Hematopoietic multipotent progenitor cell treated with erythropoietin and hydrocortisone succinate and interleukin-3 and kit ligand, for 6 days (in vitro differentiated cells): ENCODE data around the gene CCT8L2.
"Not testable (repeated sequence)": the region's sequence is repeated elsewhere in the genome, so short reads cannot be mapped to it uniquely, and the experiment has no call there.

ENCODE experiments used
- DNase-seq: peaks from one replicate; pipeline ENCODE4 v3.0.0-alpha.2; 2015

CCT8L2 gene, protein sequence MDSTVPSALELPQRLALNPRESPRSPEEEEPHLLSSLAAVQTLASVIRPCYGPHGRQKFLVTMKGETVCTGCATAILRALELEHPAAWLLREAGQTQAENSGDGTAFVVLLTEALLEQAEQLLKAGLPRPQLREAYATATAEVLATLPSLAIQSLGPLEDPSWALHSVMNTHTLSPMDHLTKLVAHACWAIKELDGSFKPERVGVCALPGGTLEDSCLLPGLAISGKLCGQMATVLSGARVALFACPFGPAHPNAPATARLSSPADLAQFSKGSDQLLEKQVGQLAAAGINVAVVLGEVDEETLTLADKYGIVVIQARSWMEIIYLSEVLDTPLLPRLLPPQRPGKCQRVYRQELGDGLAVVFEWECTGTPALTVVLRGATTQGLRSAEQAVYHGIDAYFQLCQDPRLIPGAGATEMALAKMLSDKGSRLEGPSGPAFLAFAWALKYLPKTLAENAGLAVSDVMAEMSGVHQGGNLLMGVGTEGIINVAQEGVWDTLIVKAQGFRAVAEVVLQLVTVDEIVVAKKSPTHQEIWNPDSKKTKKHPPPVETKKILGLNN

DNA sequence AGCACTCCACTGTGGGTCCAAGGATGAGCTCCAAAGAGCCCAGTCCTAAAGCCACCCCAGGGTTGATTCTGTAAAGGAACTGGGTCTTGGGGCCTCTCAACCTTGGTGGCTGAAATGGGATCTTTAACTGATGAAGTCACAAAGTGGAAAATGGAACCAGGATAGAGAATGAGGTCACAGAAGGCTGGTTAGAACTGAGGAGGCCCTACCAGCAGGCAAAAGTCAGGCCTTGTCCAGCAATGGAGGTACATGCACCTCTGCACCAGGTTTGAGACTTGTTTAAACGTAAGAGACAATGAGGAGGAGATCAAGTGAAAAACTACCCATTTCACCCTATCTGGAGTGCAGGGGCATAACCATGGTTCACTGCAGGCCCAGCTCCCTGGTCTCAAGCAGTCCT lies at the start of gene CCT8L2:
CCT8L2 (minus strand) TSS at position 101 of the 400 bp plus-strand sequence. CDS start 260 bp downstream, outside the sequence.
- DNase-seq, result not testable (repeated sequence)

DNA sequence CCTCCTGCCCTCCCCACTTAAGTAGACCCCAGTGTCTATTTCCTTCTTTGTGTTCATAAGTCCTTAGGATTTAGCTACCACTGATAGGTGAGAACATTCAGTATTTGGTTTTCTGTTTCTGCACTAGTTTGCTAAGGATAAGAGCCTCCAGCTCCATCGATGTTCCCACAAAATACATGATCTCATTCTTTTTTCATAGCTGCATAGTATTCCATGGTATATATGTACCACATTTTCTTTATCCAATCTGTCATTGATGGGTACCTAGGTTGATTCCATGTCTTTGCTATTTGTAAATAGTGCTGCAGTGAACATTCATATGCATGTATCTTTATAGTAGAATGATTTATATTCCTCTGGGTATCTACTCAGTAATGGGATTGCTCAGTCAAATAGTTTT lies 42.8 kb upstream of the CCT8L2 start:
- DNase-seq, result not testable (repeated sequence)

DNA sequence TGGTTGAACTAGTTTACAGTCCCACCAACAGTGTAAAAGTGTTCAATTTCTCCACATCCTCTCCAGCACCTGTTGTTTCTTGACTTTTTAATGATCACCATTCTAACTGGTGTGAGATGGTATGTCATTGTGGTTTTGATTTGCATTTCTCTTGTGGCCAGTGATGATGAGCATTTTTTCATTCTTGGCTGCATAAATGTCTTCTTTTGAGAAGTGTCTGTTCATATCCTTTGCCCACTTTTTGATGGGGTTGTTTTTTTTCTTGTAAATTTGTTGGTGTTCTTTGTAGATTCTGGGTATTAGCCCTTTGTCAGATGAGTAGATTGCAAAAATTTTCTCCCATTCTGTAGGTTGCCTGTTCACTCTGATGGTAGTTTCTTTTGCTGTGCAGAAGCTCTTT lies 41.5 kb upstream of the CCT8L2 start:
- DNase-seq, result not testable (repeated sequence)

DNA sequence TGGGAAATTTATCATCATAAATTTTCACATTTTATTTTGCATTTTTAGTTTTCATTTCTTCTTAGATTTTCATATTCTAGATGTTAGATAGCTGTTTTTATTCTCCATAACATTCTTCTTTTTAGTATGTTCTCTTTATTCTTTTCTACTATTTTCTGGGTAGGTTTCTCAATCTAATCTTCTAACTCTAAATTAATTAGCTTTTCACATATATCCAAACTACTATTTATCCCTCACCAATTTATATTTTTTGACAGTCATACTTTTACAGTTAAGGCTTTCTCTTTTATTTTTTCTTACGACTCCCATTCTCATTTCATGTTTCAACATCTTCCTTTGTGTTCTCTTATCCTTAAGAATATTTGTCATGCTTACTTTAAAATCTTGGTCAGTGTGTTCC lies 35.9 kb upstream of the CCT8L2 start:
- DNase-seq, result not testable (repeated sequence)

DNA sequence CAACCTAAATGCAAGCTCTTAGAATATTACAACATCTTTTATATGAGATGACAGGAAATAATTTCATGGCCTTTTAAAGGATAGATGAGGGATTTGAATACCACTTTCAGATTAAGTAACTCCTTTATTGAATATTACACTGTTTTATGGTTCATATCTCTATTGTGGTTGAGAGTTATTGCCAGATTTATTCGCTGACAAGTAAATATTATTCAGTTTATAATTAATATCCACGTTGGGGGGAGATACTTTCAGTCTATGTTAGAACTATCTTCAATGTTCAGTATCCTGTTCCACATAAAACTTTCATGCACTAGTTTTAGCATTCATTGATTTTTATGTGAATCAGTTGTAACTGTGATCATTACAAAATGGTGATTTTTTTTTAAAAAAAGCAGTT lies 32.4 kb upstream of the CCT8L2 start:
- DNase-seq, result not testable (repeated sequence)

DNA sequence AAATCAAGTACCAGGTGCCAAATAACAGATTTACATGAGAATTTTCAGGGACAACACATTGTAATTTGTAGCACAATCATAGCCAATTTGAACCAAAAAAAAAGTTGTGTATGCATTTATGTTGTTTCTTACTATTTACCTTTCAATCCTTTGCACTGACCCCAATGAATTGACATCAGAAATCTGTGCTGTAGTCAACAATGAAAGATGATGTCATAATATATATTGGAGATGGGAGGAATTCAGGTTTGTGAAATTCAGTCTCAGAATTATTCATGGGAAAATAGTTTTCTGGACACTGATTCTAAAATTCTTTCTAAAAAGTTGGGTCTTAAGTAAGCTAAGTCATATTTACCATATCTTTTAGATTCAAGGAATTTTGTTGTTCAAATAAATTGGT lies 31.0 kb upstream of the CCT8L2 start:
- not testable (repeated sequence) for DNase-seq

DNA sequence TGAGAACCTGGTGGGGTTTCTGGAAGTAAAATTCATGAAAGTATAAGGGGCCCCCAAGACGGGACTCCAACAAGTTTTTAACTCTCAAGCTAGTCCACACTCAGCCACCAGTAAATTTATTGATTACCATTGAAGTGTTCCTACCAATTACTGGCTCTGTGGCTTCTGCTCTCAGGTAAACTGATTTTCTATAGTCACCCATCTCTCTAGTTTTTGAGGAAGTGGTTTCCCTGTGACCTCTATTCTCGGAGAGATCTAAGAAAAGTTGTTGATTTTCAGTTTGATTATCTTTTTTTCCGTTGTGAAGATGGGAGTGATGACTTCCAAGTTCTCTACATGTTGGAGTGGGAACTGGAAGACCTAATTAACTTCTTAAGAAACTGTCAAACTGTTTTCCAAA lies 24.9 kb upstream of the CCT8L2 start:
- DNase-seq, result not testable (repeated sequence)

DNA sequence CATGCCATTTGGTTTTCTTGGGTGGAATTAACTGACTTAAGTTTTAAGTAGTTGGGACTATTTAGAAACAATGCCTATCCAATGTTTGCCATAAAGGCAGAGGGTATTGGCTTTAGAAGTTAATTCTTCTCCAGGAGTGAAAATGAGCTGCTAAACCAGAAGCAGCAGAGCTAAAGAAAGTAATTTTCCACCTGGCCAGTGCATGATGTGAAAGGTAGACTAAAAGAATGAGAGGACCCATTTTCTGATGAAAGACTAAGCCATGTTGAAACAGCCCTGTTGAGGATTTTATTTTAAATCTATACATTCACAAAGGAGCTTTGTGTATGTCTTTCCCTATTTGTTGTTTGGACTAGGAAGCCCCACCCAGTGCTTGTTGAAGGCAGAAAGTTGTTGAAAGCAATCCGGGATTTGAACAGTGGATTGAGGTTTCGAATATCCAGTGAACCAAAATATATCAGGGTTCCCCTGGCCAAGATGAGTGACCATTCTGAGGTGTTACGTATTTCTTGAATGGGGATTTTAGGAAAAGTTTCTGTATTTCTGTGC lies 23.9 kb upstream of the CCT8L2 start:
- not testable (repeated sequence) for DNase-seq

DNA sequence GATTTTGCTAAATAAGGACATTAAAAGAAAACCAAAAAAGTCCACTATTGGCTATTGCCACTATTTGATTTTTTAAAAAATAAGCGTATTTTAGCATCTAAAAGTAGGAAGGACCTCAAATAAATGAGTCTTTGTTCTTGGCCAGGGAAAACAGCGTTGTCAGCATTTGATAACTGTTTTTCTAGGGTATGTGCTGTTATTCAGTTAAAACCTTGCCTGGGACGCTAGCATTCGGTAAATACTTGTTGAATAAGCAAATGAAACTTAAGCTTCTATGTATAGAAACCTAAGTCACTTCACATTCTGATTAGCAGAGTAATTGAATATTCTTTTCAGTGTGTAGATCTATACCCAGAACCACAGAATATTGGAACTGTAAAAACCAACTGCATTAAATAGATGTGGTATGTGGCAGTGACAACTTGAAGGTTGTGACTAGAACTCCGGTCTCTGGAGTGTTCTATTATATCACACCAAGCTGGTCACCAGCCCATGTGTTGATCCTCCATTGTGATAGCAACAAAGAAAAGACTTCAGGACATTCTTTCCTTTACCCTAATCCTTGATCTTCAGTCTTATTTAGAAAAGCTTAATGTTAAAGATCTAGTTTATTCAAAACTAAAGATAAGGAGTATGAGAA lies 23.1 kb upstream of the CCT8L2 start:
- not testable (repeated sequence) for DNase-seq

DNA sequence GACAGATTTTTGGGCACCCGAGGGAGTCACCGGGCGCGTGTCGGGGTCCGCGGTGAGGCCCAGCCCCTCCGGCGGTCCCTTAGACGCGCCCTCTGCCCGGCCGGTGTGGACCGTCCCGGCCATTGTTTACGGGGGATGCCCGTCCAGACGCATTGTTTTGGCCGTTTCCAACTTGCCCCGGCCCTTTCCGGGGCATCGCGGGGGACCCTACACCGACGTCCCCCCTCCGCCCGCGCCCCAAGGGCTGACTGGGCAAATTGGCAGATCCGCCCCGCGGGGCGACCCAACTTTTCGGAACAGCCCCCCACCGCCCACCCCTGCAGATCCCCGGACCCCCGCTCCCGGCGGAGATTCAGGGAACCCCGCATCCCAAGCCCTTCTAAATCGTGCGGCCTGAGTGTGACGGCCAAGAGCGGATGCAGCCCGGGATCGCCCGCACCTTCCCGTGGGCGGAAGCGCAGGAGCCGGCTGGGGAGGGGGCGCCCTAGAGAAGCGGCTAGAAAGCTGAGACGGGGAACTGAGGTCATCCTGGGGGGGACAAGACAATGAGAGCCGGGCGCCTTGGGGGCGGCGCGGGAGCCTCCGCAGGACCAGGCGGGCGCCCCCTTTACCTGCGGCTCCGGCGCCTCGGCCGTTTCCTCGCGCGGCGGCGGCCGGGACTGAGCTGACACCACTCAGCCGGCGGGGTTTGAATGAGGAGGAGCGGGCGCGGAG lies 17.1 kb upstream of the CCT8L2 start:
- no peak for DNase-seq

DNA sequence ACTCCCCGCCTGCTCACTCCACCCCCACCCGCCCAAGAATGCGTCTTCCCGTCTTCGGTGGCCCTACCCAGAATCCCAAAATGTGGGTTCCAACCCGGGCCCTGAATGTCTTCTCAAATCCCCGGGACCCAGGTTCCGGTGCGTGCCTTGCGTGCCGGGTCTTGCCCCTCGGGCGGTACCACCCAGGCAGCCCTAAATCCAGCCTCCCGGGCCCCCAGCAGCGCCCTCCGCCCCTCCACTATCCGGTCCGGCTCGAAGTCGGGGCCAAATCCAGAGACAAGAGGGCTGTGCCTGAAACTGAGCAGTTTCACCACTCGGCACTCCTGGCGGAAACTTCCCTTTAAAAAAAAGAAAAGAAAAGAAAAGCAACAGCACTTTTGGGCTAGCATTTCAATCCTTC lies 16.3 kb upstream of the CCT8L2 start:
- no peak for DNase-seq

DNA sequence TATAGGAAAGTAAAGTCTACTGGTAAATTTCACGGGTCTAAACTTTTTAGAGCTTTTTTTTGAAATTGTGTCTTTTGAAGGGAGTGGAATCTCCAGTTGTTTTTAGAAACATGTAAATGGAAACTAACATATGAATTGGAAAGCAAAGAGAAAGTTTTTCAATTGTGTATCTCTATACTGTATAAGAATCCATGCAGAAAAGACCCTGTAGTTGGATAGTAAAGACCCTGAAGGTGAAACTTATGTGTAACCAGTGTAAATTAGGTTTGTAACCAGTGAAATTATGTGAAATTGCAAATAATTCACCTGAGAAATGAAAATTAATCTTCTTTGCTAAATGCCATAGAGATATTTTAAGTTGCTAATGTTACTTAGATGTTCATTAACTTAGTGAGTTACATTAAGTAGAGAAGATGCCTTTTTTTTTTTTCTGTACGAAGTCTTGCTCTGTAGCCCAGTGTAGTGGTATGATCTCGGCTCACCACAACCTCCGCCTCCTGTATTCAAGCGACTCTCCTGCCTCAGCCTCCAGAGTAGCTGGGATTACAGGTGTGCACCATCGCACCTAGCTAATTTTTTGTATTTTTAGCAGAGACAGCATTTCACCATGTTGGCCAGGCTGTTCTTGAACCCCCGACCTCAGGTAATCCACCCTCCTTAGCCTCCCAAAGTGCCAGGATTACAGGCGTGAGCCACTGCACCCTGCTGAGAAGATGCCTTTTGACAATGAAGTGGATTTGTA lies 11.8 kb upstream of the CCT8L2 start:
- not testable (repeated sequence) for DNase-seq

DNA sequence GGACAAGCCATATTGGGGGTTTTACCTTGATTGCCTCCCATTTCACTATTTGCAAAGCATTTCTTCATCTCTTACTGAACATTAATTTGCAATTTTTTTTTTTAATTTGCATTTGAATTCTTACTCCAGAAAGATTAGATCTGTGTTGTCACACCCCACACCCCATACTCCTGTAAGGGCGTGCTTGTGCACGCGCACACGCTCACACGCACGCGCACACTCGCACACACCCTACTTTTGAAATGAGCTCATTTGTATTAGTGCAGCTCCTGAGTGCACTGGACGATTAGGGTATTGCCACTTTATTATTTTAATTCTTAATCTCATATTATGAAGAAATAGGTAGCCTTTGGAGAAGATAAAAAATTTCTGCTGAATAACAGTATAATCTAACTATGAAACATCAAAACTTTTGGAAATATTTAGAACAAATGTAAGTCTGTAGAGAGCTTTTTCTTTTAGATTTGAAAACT lies 11.2 kb upstream of the CCT8L2 start:
- DNase-seq, result not testable (repeated sequence)

DNA sequence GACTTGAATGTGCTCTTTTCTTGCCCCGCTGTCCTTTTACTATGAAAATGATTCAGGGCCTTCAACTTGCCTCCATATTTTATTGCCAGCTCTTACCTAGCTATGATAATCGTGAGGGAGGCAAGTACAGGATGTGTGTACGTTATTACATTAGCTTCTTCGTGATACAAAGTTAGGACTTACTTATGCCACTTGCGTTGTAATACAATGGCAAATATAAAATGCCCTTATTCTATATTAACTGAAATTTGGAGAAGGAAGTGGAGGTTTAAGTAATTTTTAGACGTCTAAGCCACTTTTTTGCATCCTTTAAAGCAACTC lies 10.8 kb upstream of the CCT8L2 start:
- no peak for DNase-seq

DNA sequence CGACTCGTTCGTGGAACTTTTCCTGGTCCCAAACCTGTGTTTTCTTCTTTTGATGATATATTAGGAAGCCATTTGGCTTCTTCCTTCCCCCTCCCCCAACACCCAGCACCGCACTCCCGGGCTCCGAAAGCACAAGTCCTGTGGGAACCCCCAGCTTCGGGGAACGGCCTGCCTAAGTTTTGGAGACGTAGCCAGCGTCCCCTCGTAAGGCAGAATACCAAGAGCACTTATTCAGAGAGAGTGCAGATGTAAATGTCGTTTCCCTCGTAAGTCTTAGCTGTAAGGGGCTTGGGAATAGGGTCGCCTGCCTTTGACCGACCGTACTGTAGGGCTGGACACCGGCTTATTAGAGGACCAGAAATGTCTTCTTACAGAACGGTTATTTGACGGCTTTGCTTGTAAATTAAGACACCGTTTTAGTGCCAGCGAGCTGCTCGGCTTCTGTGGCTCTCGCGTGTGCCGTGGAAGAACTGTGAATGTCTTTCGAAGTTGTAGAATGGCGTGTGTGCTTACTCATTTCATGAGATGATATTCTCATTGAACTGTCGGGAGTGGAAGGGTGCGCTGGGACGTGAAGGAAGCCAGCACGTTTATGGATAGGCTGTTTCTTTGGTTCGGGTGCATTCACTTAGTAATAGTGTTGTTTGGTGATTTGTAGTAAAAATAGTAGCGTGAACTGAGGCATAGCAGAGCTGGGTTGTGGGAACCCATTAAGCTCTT lies 10.3 kb upstream of the CCT8L2 start:
- not testable (repeated sequence) for DNase-seq

DNA sequence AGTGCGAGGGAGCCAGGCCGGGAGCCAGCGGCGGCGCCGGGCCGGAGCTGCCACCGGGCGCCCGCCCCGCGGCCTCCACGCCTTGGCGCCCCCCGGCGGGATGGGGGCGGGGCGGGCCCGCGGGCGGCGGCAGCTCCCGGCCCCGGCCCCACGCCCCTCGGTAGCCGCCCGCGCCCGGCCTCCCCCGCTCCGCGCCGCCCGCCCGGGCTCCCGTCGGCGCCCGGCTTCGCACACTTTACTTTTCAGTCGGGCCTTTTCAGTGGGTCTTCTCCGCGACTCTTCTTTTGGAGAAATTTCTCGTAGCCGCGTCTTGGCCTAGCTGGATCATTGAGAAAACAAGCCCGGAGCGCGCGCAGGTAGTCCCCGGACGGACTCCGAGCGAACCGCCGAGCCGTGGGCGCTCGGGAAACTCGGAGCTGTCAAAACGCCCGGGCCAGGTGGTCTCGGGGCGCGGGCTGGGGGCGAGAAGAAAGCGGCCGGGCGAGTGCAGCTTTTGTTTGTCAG lies 9.7 kb upstream of the CCT8L2 start:
- DNase-seq, result not testable (repeated sequence)

DNA sequence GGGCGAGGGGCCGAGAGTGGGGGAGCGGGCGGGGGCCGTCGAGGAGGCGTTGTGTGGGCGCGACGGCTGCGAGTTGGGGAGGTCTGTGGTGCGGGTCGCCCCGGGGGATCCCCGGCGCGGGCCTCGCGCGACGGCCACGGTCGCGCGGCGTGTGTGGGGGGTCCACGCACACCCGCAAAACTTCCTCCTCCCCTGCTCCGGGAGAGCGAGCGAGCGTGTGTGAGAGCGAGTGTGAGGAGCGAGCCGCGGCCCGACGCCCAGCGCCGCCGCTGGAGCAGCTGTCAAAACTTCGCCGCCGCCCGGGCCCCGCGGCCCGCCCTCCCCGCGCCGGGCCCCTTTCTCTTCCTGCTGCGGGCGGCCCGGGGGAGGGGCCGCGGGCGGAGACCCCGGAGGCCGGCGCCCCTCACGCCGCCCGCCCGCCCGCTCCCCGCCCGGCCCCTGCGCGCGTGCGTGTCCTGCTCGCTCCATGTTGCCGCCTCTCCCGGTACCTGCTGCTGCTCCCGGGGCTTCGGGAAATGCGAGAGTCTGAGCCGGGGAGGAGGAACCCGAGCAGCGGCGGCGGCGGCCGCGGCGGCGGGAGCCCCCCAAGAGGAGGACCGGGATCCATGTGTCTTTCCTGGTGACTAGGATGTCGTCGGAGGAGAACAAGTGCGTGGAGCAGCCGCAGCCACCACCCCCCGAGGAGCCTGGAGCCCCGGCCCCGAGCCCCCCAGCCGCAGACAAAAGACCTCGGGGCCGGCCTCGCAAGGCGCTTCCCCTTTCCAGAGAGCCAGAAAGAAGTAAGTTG lies 9.0 kb upstream of the CCT8L2 start:
- DNase-seq, result peak; percentile 17

DNA sequence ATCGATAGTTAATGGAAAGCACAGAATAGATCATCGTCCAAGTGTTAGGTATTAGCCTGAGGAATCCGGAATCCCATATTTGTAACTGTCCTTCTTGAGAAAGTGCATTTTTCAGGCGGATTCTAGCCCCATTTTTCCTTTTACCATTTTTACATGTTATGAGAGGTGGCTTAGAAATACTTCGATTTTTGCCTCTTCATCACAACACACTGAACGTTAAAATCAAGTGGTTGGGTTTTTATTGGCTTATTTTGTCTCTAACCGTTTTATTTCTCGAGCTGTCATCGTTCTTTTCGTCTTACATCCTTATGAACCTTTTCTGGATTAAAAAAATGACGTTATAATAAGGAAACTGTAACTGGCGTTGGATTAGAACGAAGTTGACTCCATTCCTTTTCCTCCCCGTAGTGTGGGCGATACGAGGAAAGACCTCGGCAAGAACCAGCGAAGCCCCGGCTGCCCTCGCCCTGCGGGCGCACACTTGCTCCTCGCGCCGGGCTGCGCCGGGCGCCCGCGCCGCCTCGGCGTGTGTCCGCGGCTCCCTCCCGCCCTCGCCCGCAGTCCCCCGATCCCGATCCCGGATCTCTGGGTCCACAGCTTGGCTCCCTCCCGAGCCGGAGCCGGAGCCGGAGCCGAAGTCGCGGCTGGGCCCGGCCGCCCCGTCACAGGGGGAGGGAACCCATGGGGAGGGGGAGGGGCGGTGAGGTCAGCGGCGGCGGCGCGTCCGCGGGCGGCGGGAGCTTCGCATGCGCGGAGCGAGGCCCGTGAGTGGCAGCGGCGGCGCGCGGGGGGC lies 8.2 kb upstream of the CCT8L2 start:
- DNase-seq, result peak; percentile 58

DNA sequence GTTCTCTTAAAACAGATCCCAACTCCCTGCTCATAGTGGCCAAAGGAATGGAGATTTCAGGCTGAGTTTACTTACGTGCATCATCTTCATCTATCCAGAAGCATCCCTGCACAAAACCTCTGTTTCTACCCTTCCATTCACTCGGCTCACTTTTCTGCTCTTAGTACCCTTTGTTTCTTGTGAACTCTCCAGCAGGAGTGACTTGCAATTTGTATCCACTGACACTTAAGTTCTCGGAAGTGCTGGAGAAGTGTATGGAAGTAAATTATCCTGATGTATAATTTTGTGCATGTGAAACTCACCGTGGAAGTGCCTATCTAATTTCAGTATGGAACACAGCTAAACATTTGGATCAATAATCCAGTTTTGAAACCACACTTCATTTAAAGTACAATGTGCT lies 7.0 kb upstream of the CCT8L2 start:
- DNase-seq, result not testable (repeated sequence)

DNA sequence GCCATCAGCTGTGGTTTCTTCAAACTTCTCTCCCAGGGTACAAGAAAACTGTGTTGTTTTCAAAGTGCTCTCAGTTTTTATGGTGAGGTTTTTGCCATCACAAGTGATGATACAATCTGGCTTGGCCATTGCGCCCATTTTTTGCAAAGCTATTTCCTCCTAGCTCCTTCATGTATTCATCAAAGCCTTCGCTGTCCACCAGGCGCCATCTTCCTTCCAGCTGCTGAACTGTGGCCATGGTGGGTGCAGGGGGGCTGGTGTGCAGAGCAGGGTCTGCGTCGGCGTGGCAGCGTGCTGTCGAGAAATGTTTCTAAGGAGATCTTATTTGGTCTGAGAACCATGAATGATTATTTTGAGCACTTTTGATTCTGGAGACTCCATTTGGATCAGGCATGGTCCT lies 2.6 kb upstream of the CCT8L2 start:
- not testable (repeated sequence) for DNase-seq
